IMR-90 (cell line): Measurements from ENCODE around the gene FGB. TPM values are rescaled to one million over a fixed set of nuclear protein-coding genes. Genes with fewer than 3 reads are reported as not detected.

Experiments used
- ATAC-seq: fragments of 200-7000 bp; cut with Tn5 transposase; 2 replicates; pipeline ENCODE4 v1.9.1; 2020; ENCODE audit warnings: low read depth, mild to moderate bottlenecking, moderate library complexity
- BruUV-seq: library from RNA; stranded (reverse); fragments of 400-500 nt; replicated peaks from 2 replicates; lab custom pipeline; 2021; lab: Mats Ljungman, UMichigan
- CTCF ChIA-PET: fragments of 300-600 bp; formaldehyde crosslinking; extraction: SDS; loops from one replicate; lab custom pipeline; 2021; ENCODE audit warnings: antibody characterized with exemption; lab: Yijun Ruan, JAX
- POLR2A ChIA-PET: fragments of 300-600 bp; sonication (Branson Sonifier 250); formaldehyde crosslinking; loops from one replicate; lab custom pipeline; 2022; ENCODE audit warnings: antibody characterized with exemption; ENCODE audit not compliant: unreplicated experiment; lab: Charles Lee
- DNase-seq: peaks from one replicate; pipeline ENCODE4 v3.0.0; 2013
- H2AFZ ChIP-seq: replicated peaks from 2 replicates; pipeline ENCODE3; 2013; ENCODE audit warnings: low read length, mild to moderate bottlenecking; ENCODE audit not compliant: poor library complexity
- H2AK5ac ChIP-seq: 2 replicates; pipeline ENCODE4 v1.6.1; 2013; ENCODE audit warnings: low read depth, low read length, inconsistent platforms
- H2AK9ac ChIP-seq: replicated peaks from 2 replicates; pipeline ENCODE3; 2013; ENCODE audit warnings: mild to moderate bottlenecking, low read depth, low read length, moderate library complexity; ENCODE audit not compliant: poor library complexity
- H2BK120ac ChIP-seq: 2 replicates; pipeline ENCODE4 v1.6.1; 2013; ENCODE audit warnings: low read depth, low read length, inconsistent platforms
- H2BK15ac ChIP-seq: 3 replicates; pipeline ENCODE4 v1.6.1; 2013; ENCODE audit warnings: low read depth, low read length, inconsistent platforms
- H2BK20ac ChIP-seq: 2 replicates; pipeline ENCODE4 v1.6.1; 2013; ENCODE audit warnings: low read depth, mild to moderate bottlenecking, inconsistent platforms, low read length, moderate library complexity
- H2BK5ac ChIP-seq: 2 replicates; pipeline ENCODE4 v1.6.1; 2013; ENCODE audit warnings: mild to moderate bottlenecking, low read depth, low read length, inconsistent platforms; ENCODE audit not compliant: poor library complexity, severe bottlenecking
- H3K14ac ChIP-seq: replicated peaks from 2 replicates; pipeline ENCODE4 v1.6.1; 2013; ENCODE audit warnings: low read depth, low read length, inconsistent platforms
- H3K18ac ChIP-seq: 2 replicates; pipeline ENCODE4 v1.6.1; 2013; ENCODE audit warnings: low read depth, low read length, control low read depth
- H3K23ac ChIP-seq: 2 replicates; pipeline ENCODE4 v1.6.1; 2013; ENCODE audit warnings: low read depth, low read length, inconsistent platforms
- H3K27ac ChIP-seq: 2 replicates; pipeline ENCODE4 v1.5.1; 2013; ENCODE audit warnings: mild to moderate bottlenecking, control low read depth, low read length; ENCODE audit not compliant: insufficient read depth
- H3K27me3 ChIP-seq: 2 replicates; pipeline ENCODE4 v1.6.1; 2013; ENCODE audit warnings: low read length; ENCODE audit not compliant: control insufficient read depth, insufficient read depth
- H3K36me3 ChIP-seq: 2 replicates; pipeline ENCODE4 v1.6.1; 2013; ENCODE audit warnings: low read length, mixed read lengths; ENCODE audit not compliant: control insufficient read depth, insufficient read depth
- H3K4ac ChIP-seq: 2 replicates; pipeline ENCODE4 v1.6.1; 2013; ENCODE audit warnings: low read depth, low read length, inconsistent platforms
- H3K4me1 ChIP-seq: 2 replicates; pipeline ENCODE4 v1.6.1; 2013; ENCODE audit warnings: low read length, mixed read lengths; ENCODE audit not compliant: control insufficient read depth, insufficient read depth
- H3K4me2 ChIP-seq: 2 replicates; pipeline ENCODE4 v1.6.1; 2013; ENCODE audit warnings: low read depth, mild to moderate bottlenecking, control low read depth, low read length, moderate library complexity
- H3K4me3 ChIP-seq: 2 replicates; pipeline ENCODE4 v1.5.1; 2013; ENCODE audit warnings: low read depth, mild to moderate bottlenecking, control low read depth, low read length, moderate library complexity; ENCODE audit not compliant: insufficient read depth
- H3K56ac ChIP-seq: 2 replicates; pipeline ENCODE4 v1.6.1; 2013; ENCODE audit warnings: low read length, inconsistent platforms; ENCODE audit not compliant: insufficient read depth; ENCODE audit errors: extremely low read depth
- H3K79me1 ChIP-seq, 2 experiments: 2 replicates each; pipeline ENCODE4 v1.6.1; 2013; ENCODE audit warnings: low read length in 2 of 2, inconsistent platforms in 1 of 2, low read depth in 1 of 2
- H3K9ac ChIP-seq: 2 replicates; pipeline ENCODE4 v1.6.1; 2013; ENCODE audit warnings: low read depth, low read length, control low read depth
- H3K9me1 ChIP-seq: 2 replicates; pipeline ENCODE4 v1.6.1; 2013; ENCODE audit warnings: low read length, inconsistent platforms; ENCODE audit not compliant: insufficient read depth
- H3K9me3 ChIP-seq: 2 replicates; pipeline ENCODE4 v1.6.1; 2013; ENCODE audit warnings: low read length; ENCODE audit not compliant: control insufficient read depth, insufficient read depth
- H4K20me1 ChIP-seq: 2 replicates; pipeline ENCODE4 v1.6.1; 2013; ENCODE audit warnings: low read length, inconsistent platforms; ENCODE audit not compliant: insufficient read depth
- H4K5ac ChIP-seq: 2 replicates; pipeline ENCODE4 v1.6.1; 2013; ENCODE audit warnings: mild to moderate bottlenecking, low read depth, low read length, control low read depth
- H4K8ac ChIP-seq, 2 experiments: 2 replicates each; pipeline ENCODE4 v1.6.1; 2013; ENCODE audit warnings: low read depth in 2 of 2, low read length in 2 of 2, control low read depth in 1 of 2, inconsistent platforms in 1 of 2
- H4K91ac ChIP-seq: 2 replicates; pipeline ENCODE4 v1.6.1; 2013; ENCODE audit warnings: low read depth, low read length, inconsistent platforms; ENCODE audit not compliant: insufficient read depth
- MAFK ChIP-seq: IDR thresholded peaks from 2 replicates; pipeline ENCODE4 v1.6.1; 2012; ENCODE audit warnings: low read depth, low read length, improper control_type of control experiment
- MAZ ChIP-seq: IDR thresholded peaks from 2 replicates; pipeline ENCODE4 v1.6.1; 2012; ENCODE audit warnings: low read depth, mild to moderate bottlenecking, low read length, improper control_type of control experiment, moderate library complexity, borderline replicate concordance
- NFE2L2 ChIP-seq: fragments of 150-350 bp; IDR thresholded peaks from 2 replicates; pipeline ENCODE4 v1.6.1; 2016; ENCODE audit warnings: low read depth, mild to moderate bottlenecking, low read length
- WGBS, 2 experiments: methylation state at CpG; one replicate each; pipeline versions ENCODE4 v1.1.5 to v1.1.7; 2013; ENCODE audit warnings: missing lambda C conversion rate in 2 of 2; ENCODE audit not compliant: insufficient read length in 1 of 2; ENCODE audit errors: extremely low coverage in 2 of 2; 5-methylcytosine and 5-hydroxymethylcytosine counted together
- dilution Hi-C: fragments of 300-500 bp; cut with HindIII; formaldehyde crosslinking; loops from one replicate; pipeline ENCODE4 v1.14.3; 2018; ENCODE audit warnings: low sequenced_read_pairs; ENCODE audit not compliant: unreplicated experiment
- in situ Hi-C: fragments of 300-500 bp; cut with MboI; formaldehyde crosslinking; loops from 3 replicates; pipeline ENCODE4 v1.14.3; 2019; ENCODE audit warnings: low sequenced_read_pairs, inconsistent platforms, mixed read lengths
- intact Hi-C: fragments of 100-400 bp; cut with micrococcal nuclease; formaldehyde crosslinking; loops from 2 replicates; pipeline ENCODE4 v1.10.0; 2022
- polyA plus RNA-seq, 3 experiments: library from polyadenylated mRNA; depleted of rRNA; stranded (reverse); fragments of >200 nt; gene quantifications; 2 replicates each; pipeline ENCODE4 v1.2.3, GENCODE V29; 2012; ENCODE audit warnings: low replicate concordance in 1 of 3
- total RNA-seq: library from RNA; depleted of rRNA; stranded (reverse); fragments of >200 nt; gene quantifications from 2 replicates; pipeline ENCODE4 v1.2.3, GENCODE V29; 2012
- TF ChIP-seq, protein P1 (sequence below): fragments of 150-350 bp; IDR thresholded peaks from 2 replicates; pipeline ENCODE4 v1.6.1; 2016; ENCODE audit warnings: low read depth, mild to moderate bottlenecking, low read length, moderate library complexity, borderline replicate concordance

Gene FGB
- total and polyA plus RNA-seq, 2 of the 4 experiments (the other 2 are of a cell fraction): not detected

GRCh38 chr4:154577324-154577723, 14.5 kb downstream of the FGB start:
- in situ Hi-C loops: no loop called here
- H3K27me3 ChIP-seq: no peaks in the 10 kb centered on the region; the same call in 1 of the 2 replicates
- WGBS, 2 experiments: no CpG with 5 or more reads among the region's 2 CpGs

More at GRCh38 chr4:154577324-154577723, 14.5 kb downstream of the FGB start:
- H3K9me1 ChIP-seq: no peaks in the 10 kb centered on the region
- H3K4ac ChIP-seq: no peak overlapping the region
- DNase-seq (no peak), ATAC-seq (no peak)
- no peak overlapping the region for H3K9ac ChIP-seq
- no peaks in the 10 kb centered on the region for H4K20me1 ChIP-seq
- no peak overlapping the region for H3K56ac ChIP-seq
- H2BK120ac ChIP-seq: no peak overlapping the region
- no peaks in the 10 kb centered on the region for H3K4me1 ChIP-seq
- H4K8ac ChIP-seq: no peak overlapping the region
- H3K18ac ChIP-seq: no peak overlapping the region
- CTCF ChIA-PET: no interaction called here
- H3K4me2 ChIP-seq: no peak overlapping the region
- no peaks in the 10 kb centered on the region for H3K79me1 ChIP-seq
- H3K9me3 ChIP-seq: no peaks in the 10 kb centered on the region
- POLR2A ChIA-PET: no interaction called here
- H3K27ac ChIP-seq: no peak overlapping the region
- intact Hi-C loops (no loop called here), dilution Hi-C loops (no loop called here)
- no peak overlapping the region for H2BK15ac ChIP-seq
- no peak overlapping the region for H2AK9ac ChIP-seq
- H2BK20ac ChIP-seq: no peak overlapping the region
- H3K4me3 ChIP-seq: no peak overlapping the region
- H3K14ac ChIP-seq: no peak overlapping the region
- H3K36me3 ChIP-seq: no peaks in the 10 kb centered on the region
- no TSS peak for BruUV-seq
- TF ChIP-seq, protein P1, sequence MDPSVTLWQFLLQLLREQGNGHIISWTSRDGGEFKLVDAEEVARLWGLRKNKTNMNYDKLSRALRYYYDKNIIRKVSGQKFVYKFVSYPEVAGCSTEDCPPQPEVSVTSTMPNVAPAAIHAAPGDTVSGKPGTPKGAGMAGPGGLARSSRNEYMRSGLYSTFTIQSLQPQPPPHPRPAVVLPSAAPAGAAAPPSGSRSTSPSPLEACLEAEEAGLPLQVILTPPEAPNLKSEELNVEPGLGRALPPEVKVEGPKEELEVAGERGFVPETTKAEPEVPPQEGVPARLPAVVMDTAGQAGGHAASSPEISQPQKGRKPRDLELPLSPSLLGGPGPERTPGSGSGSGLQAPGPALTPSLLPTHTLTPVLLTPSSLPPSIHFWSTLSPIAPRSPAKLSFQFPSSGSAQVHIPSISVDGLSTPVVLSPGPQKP: no peak
- no peak for TF ChIP-seq MAZ
- TF ChIP-seq NFE2L2: no peak
- TF ChIP-seq MAFK: no peak
- no peak overlapping the region for H2BK5ac ChIP-seq
- no peak overlapping the region for H4K5ac ChIP-seq
- no peak overlapping the region for H2AFZ ChIP-seq
- no peak overlapping the region for H2AK5ac ChIP-seq
- no peak overlapping the region for H3K23ac ChIP-seq
- no peak overlapping the region for H4K91ac ChIP-seq
